Right lobe of liver (tissue), 6 donors: ENCODE measurements around the gene ENO3. TPM values are rescaled to one million over a fixed set of nuclear protein-coding genes. Genes with fewer than 3 reads are reported as not detected.
"Not testable (repeated sequence)": the region's sequence is repeated elsewhere in the genome, so short reads cannot be mapped to it uniquely, and the experiment has no call there.

Experiments used
- ATAC-seq, 4 donors: fragments of 200-7000 bp; cut with Tn5 transposase; one replicate each; pipeline ENCODE4 v1.9.1; 2020; ENCODE audit warnings: mild to moderate bottlenecking in 4 of 4, moderate library complexity in 4 of 4
- DNase-seq, 3 donors: peaks; one replicate each; pipeline ENCODE4 v3.0.0-alpha.2; 2020
- H3K27ac ChIP-seq, 3 donors: fragments of 200-600 bp; one replicate each; pipeline ENCODE4 v1.8.0; 2022
- H3K27me3 ChIP-seq, 2 donors: fragments of 200-600 bp; one replicate each; pipeline ENCODE4 v1.8.0; 2022
- H3K36me3 ChIP-seq, 4 donors: fragments of 200-600 bp; sonication (generic) in 1 of 4; one replicate each; pipeline versions ENCODE4 v1.5.1 to v1.8.0; 2017 to 2022; ENCODE audit warnings: control low read depth in 1 of 4
- H3K4me1 ChIP-seq, 4 donors: fragments of 200-600 bp; sonication (generic) in 1 of 4; one replicate each; pipeline versions ENCODE4 v1.5.1 to v1.8.0; 2017 to 2022; ENCODE audit warnings: control low read depth in 1 of 4
- H3K4me3 ChIP-seq, 3 donors: fragments of 200-600 bp; one replicate each; pipeline ENCODE4 v1.8.0; 2022
- H3K9me3 ChIP-seq, 4 donors: fragments of 200-600 bp; sonication (generic) in 1 of 4; one replicate each; pipeline versions ENCODE4 v1.5.1 to v1.8.0; 2017 to 2022; ENCODE audit warnings: control low read depth in 1 of 4
- POLR2A ChIP-seq: fragments of 450-650 bp; IDR thresholded peaks from one replicate; pipeline ENCODE4 v1.6.1; 2017; ENCODE audit warnings: antibody characterized with exemption, mild to moderate bottlenecking
- WGBS: methylation state at CpG from one replicate; pipeline ENCODE4 v1.1.6; 2018; ENCODE audit warnings: low coverage, low lambda C conversion rate; ENCODE audit not compliant: insufficient coverage; ENCODE audit errors: missing lambda C conversion rate; 5-methylcytosine and 5-hydroxymethylcytosine counted together
- intact Hi-C, 2 donors: fragments of 100-400 bp; cut with DNase I; formaldehyde crosslinking; loops; one replicate each; pipeline versions ENCODE4 v1.11.2 to v1.14.1; 2022
- total RNA-seq, 6 experiments: library from RNA; depleted of rRNA in 2 of 6; stranded (reverse); fragments of >200 nt in 2 of 6; fragmentation: NEBNext Ultra II Directional in 3 of 6; extraction: Animal tissue kit (Norgen Biotek cat#: 25700) in 3 of 6; gene quantifications; one replicate each; pipeline versions ENCODE4 v1.1.0 to v1.2.4, GENCODE V29; 2016 to 2023
- TF ChIP-seq, protein P1 (sequence below), 4 donors: fragments of 200-600 bp in 3 of 4; fragments of 450-650 bp in 1 of 4; IDR thresholded peaks; one replicate each; pipeline versions ENCODE4 v1.5.1 to v1.8.0; 2016 to 2022; ENCODE audit warnings: antibody characterized with exemption in 4 of 4, mild to moderate bottlenecking in 2 of 4
- donor health status: DM: no; HTN: yes; CAD: no.
- donor health status: DM: no; HTN: no; CAD: no.
- donor health status: DM: no; HTN: no; CAD: no.
- donor health status: DM: no; HTN: yes; CAD: no.
- donor health status: DM: no; HTN: yes; CAD: no.

Gene ENO3
- total RNA-seq, 6 experiments from 2014 or later: 54.7 to 69.8 (median 58.7) TPM

DNA sequence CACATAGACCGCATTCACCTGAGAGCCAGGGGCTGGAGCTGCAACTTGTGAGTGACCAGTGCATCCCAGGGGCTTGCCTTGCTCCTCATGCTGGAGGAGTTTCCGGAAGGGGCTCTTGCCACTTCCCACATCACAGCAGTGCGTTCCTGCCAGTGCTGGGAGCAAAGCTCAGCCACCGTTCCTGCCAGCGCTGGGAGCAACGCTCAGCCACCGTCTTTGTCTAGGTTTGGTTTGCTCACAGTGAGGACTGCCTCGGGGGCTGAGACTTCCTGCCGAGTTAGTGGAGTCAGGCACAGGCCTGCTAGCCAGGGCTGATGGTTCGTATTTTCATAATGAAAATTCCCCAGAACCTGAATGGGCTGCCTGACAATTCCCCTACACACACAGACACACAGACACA lies 42.6 kb upstream of the ENO3 start:
- intact Hi-C loops: no loop called here

DNA sequence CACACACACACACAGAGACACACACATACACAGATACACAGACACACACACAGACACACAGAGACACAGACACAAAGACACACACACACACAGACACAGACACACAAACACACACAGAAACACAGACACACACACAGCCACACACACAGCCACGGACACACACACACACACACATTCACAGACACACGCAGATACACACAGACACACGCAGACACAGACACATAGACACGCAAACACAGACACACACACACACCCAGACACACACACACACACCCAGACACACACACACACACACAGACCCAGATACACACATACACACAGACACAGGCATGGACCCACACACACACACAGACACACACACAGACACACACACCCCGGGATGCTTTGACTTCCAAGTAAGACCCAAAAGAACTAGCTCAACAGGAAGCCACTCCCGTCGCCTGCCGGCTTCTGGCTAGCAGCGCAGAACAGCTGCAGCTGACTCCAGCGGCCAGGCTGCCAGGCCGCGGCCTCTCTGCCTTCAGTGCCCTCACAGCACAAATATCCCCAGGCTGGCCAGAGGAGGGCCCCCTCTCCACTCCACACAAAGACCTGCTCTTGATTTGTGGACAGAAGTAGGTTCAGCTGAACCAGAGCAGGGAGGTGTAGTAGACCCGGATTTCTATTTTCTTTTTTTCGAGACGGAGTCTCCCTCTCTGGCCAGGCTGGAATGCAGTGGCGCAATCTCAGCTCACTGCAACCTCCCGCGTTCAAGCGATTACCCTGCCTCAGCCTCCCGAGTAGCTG lies 42.0 kb upstream of the ENO3 start:
- H3K9me3 ChIP-seq: no peaks in the 10 kb centered on the region
- peak overlapping the region in 2 of 3 donors; percentile 42 to 57 for H3K27ac ChIP-seq
- no peaks in the 10 kb centered on the region for H3K27me3 ChIP-seq
- no peaks in the 10 kb centered on the region for H3K36me3 ChIP-seq
- 10% methylated on average over 15 of the region's 20 CpGs for WGBS
- peaks cover 0 to 12% (median 5%) of the 10 kb centered on the region in 4 donors for H3K4me1 ChIP-seq
- no peak overlapping the region for H3K4me3 ChIP-seq
- TF ChIP-seq POLR2A: no peak
- TF ChIP-seq, protein P1, sequence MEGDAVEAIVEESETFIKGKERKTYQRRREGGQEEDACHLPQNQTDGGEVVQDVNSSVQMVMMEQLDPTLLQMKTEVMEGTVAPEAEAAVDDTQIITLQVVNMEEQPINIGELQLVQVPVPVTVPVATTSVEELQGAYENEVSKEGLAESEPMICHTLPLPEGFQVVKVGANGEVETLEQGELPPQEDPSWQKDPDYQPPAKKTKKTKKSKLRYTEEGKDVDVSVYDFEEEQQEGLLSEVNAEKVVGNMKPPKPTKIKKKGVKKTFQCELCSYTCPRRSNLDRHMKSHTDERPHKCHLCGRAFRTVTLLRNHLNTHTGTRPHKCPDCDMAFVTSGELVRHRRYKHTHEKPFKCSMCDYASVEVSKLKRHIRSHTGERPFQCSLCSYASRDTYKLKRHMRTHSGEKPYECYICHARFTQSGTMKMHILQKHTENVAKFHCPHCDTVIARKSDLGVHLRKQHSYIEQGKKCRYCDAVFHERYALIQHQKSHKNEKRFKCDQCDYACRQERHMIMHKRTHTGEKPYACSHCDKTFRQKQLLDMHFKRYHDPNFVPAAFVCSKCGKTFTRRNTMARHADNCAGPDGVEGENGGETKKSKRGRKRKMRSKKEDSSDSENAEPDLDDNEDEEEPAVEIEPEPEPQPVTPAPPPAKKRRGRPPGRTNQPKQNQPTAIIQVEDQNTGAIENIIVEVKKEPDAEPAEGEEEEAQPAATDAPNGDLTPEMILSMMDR (IDR thresholded peaks at IDR 0.05): peak; percentile 88 to 96 (median 91)
- ATAC-seq (peak; percentile 94 to 99 (median 96)), DNase-seq (peak; percentile 90 to 91 (median 91))
- intact Hi-C loops: no loop called here

More for the DNA sequence above, 42.6 kb upstream of the ENO3 start:
- H3K27ac ChIP-seq: peak overlapping the region in 1 of 3 donors; percentile 19
- H3K36me3 ChIP-seq: no peaks in the 10 kb centered on the region
- no peak overlapping the region for H3K4me3 ChIP-seq
- peak in 3 of 4 donors; percentile 54 to 71 (median 60) for ATAC-seq
- peaks cover 0 to 12% (median 4%) of the 10 kb centered on the region in 4 donors for H3K4me1 ChIP-seq
- no peaks in the 10 kb centered on the region for H3K9me3 ChIP-seq
- 33% methylated on average over 2 of the region's 10 CpGs for WGBS
- peak in 1 of 3 donors; percentile 57 for DNase-seq
- TF ChIP-seq, protein P1 (IDR thresholded peaks at IDR 0.05): no peak
- TF ChIP-seq POLR2A: peak; percentile 62
- H3K27me3 ChIP-seq: no peaks in the 10 kb centered on the region

DNA sequence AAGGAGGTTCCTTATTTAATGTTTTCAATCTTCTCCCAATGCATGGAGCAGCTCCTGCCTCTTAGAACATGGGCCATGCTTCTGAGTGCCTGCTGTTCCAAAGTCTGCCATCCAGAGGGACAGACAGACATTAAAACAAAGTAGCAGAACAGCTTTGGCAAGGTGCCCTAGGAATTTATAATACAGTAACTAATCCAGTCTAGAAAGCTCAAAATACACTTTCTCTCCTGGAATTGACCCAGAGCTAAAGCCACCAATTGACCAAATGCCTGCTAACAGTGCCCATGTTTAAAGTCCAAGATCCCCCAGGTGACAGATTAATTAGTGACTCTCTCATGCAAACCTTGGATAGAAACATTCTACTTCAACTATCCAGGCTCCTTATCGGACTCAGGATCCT lies 36.9 kb upstream of the ENO3 start:
- no peak for TF ChIP-seq POLR2A
- TF ChIP-seq, protein P1 (IDR thresholded peaks at IDR 0.05): peak in 1 of 4 donors; percentile 5
- ATAC-seq (peak; percentile 50 to 64 (median 62)), DNase-seq (peak in 1 of 3 donors; percentile 62)
- H3K27ac ChIP-seq: peak overlapping the region in 2 of 3 donors; percentile 17 to 37
- no peaks in the 10 kb centered on the region for H3K9me3 ChIP-seq
- no peaks in the 10 kb centered on the region for H3K36me3 ChIP-seq
- peaks cover 0 to 20% (median 9%) of the 10 kb centered on the region in 4 donors for H3K4me1 ChIP-seq
- intact Hi-C loops: loop anchor here in 1 of 2 donors (10.0 kb wide), 1 partner anchor 61 kb away; no protein-coding TSS in a partner anchor
- H3K27me3 ChIP-seq: no peaks in the 10 kb centered on the region
- no peak overlapping the region for H3K4me3 ChIP-seq
- 25% methylated on average over 1 of the region's 1 CpG for WGBS

DNA sequence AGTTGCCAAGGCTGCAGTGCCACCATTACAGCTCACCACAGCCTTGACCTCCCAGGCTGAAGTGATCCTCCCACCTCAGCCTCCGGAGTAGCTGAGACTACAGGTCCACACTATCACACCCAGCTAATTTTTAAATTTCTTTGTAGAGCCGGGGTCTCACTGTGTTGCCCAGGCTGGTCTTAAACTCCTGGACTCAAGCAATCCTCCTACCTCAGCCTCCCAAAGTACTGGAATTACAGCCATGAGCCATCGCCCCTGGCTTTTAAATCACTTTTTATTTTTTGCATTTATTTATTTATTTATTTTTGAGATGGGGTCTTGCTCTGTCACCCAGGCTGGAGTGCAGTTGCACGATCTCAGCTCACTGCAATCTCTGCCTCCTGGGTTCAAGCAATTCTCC lies 36.4 kb upstream of the ENO3 start:
- 74% methylated on average over 4 of the region's 4 CpGs for WGBS
- H3K4me3 ChIP-seq, H3K27me3 ChIP-seq, ATAC-seq, DNase-seq, H3K9me3 ChIP-seq, H3K36me3 ChIP-seq: not testable (repeated sequence)
- Histone ChIP-seq H3K4me1 (peaks cover 0 to 18% (median 8%) of the 10 kb centered on the region in 4 donors), H3K27ac (peak overlapping the region in 2 of 3 donors; percentile 17 to 37)
- intact Hi-C loops: loop anchor here in 1 of 2 donors (10.0 kb wide), 1 partner anchor 60 kb away; no protein-coding TSS in a partner anchor

DNA sequence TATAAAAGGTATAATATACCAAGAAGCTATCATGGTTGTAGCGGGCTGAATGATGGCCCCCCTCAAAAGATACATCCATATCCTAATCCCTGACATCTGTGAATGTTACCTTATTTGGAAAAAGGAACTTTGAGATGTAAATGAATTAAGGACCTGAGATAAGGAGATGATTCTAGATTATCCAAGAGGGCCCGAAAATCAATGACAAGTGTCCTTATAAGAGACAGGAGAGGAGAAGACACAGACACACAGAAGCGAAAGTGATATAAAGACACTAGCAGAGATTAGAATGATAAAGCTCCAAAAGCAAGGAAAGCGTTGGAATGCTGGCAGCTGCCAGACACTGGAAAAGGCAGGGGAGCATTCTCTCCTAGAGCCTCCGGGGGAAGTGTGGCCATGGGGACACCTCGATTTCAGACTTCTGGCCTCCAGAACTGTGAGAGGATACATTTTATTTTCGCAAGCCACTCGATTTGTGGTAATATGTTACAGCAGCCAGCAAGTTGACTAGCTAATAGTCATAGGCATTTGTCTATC lies 31.3 kb upstream of the ENO3 start:
- H3K4me1 ChIP-seq: peaks cover 0 to 30% (median 4%) of the 10 kb centered on the region in 4 donors
- H3K27ac ChIP-seq: peak overlapping the region; percentile 45 to 80 (median 78)
- intact Hi-C loops: loop anchor here in 1 of 2 donors (10.0 kb wide), 1 partner anchor 55 kb away; no protein-coding TSS in a partner anchor
- DNase-seq: no peak
- peak; percentile 15 to 36 (median 26) for ATAC-seq
- H3K36me3 ChIP-seq: no peaks in the 10 kb centered on the region
- no peak overlapping the region for H3K4me3 ChIP-seq
- H3K27me3 ChIP-seq: no peaks in the 10 kb centered on the region
- TF ChIP-seq, protein P1 (IDR thresholded peaks at IDR 0.05): no peak
- no peak for TF ChIP-seq POLR2A
- 57% methylated on average over 8 of the region's 8 CpGs for WGBS
- no peaks in the 10 kb centered on the region for H3K9me3 ChIP-seq
